Measurements from ENCODE around the gene LZTS2.

Gene LZTS2

DNA sequence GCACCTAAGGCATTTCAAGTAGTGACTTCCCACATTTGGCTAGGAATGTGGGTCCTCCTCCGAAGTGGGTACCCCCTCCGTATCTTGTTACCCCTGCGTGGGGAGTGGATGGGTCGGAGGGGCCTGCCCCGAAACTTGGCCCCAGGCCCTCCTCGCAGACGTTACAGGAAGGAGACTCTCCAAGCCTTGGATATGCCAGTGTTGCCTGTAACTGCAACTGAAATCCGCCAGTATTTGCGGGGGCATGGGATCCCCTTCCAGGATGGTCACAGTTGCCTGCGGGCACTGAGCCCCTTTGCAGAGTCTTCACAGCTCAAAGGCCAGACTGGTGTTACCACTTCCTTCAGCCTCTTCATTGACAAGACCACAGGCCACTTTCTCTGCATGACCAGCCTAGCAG is 11.4 kb upstream of the LZTS2 start:
- Histone ChIP-seq H4K20me1 (peaks cover 0 to 70% (median 39%) of the 10 kb centered on the region in 11 experiments; a peak in 18 of 22 replicates), H3K27ac (peak overlapping the region in 10 of 11 experiments; percentile 68 to 88 (median 80); a peak in 19 of 22 replicates), H3K4me3 (peak overlapping the region; percentile 76 to 95 (median 86)), H3K9me3 (replicated peaks in 1 of 11) (no peaks in the 10 kb centered on the region), H3K4me1 (peaks cover 39 to 50% (median 45%) of the 10 kb centered on the region in 10 experiments), H3K4me2 (peak overlapping the region; percentile 96 to 100 (median 98)), H3K36me3 (peaks cover 54 to 82% (median 67%) of the 10 kb centered on the region in 11 experiments), H3K27me3 (no peaks in the 10 kb centered on the region), H3K9ac (peak overlapping the region; percentile 78 to 88 (median 84))
- TF ChIP-seq Cebpa-rat (IDR thresholded peaks at IDR 0.05): no peak

DNA sequence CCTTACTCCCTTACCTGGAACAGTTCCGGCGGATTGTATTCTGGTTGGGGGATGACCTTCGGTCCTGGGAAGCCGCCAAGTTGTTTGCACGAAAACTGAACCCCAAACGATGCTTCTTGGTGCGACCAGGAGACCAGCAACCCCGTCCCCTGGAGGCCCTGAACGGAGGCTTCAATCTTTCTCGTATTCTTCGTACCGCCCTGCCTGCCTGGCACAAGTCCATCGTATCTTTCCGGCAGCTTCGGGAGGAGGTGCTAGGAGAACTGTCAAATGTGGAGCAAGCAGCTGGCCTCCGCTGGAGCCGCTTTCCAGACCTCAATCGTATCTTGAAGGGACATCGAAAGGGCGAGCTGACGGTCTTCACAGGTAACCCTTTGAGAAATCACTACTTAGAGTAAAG is 10.5 kb upstream of the LZTS2 start:
- no peak for TF ChIP-seq Cebpa-rat (IDR thresholded peaks at IDR 0.05)
- Histone ChIP-seq H3K9me3 (replicated peaks in 1 of 11) (no peaks in the 10 kb centered on the region), H3K4me2 (peak overlapping the region; percentile 96 to 100 (median 98)), H3K36me3 (peaks cover 58 to 85% (median 70%) of the 10 kb centered on the region in 11 experiments), H3K4me1 (peaks cover 39 to 50% (median 45%) of the 10 kb centered on the region in 10 experiments), H3K4me3 (peak overlapping the region in 8 of 10 experiments; percentile 11 to 95 (median 84); a peak in 13 of 20 replicates), H3K27me3 (no peaks in the 10 kb centered on the region), H4K20me1 (peaks cover 0 to 79% (median 37%) of the 10 kb centered on the region in 11 experiments; a peak in 18 of 22 replicates), H3K9ac (peak overlapping the region; percentile 78 to 88 (median 84); a peak in 20 of 22 replicates), H3K27ac (0 out of 22 replicates have a peak overlapping the region, but pooled peaks of 2 of the 11 experiments have one; percentile 82 to 88)

DNA sequence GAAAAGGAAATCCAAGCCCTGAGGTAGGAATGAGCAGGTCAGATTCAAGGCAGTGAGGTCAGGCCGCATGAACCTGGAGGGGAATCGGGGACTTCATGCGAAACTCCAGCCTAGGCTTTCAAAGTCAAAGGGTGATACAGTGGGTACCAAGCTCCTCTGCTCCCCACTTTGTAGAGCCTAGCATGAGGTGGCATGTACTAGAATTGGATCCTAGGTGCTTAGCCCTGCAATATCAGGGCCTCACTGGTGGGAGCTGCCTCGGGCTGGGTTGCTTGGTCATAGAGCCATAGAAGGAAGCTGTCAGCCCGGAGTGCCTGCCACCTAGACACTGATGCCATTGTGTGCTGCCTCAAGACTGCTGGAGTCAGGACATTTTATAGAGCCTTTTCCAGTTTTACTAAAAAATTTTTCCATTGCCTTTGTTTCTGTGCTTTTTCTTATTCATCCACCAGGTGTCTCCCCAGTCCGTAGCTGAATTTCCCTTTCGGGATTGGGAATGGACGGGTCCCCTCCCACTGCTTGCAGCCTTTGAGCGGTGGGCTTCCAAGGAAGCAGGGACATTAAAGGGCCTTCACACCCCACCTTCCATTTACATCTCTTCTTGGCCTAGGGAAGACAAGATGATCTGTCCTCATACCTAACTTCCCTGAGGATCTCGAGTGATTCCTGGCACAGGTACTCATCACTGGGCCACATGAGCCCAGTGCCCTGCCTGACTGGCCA is 5.5 kb upstream of the LZTS2 start:
- H3K36me3 ChIP-seq: peaks cover 36 to 65% (median 59%) of the 10 kb centered on the region in 11 experiments
- no peak for TF ChIP-seq Cebpa-rat (IDR thresholded peaks at IDR 0.05)
- H3K9ac ChIP-seq: peak overlapping the region in 2 of 11 experiments; percentile 18 to 23; a peak in 1 of 22 replicates
- H3K4me1 ChIP-seq: peaks cover 24 to 53% (median 45%) of the 10 kb centered on the region in 10 experiments
- no peak overlapping the region for H3K27ac ChIP-seq
- H4K20me1 ChIP-seq: peaks cover 0 to 55% (median 33%) of the 10 kb centered on the region in 11 experiments; a peak in 18 of 22 replicates
- H3K27me3 ChIP-seq: no peaks in the 10 kb centered on the region
- H3K4me3 ChIP-seq: no peak overlapping the region
- no peak overlapping the region for H3K4me2 ChIP-seq
- H3K9me3 ChIP-seq (replicated peaks in 1 of 11): no peaks in the 10 kb centered on the region

DNA sequence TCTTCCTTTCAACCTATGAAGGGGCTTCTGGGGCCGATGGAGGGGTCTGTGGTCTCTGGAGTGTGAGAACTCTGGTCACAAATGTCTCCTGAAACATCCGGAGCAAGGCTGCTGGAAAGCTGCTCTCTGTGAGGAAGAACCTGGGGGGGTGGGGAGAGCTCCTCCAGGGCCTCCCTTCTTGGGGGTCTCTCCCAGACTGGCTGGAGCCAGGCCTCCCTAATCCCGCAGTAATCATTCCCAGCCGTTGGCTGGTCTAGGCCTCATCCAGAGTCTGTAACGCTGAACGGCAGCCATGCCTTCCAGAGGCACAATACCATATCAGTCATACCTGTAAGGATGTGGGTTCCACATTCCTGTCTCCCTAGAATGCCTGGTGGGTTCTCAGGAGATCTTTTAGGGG is 4.4 kb upstream of the LZTS2 start:
- H3K4me1 ChIP-seq: peaks cover 14 to 43% (median 34%) of the 10 kb centered on the region in 10 experiments
- TF ChIP-seq Cebpa-rat (IDR thresholded peaks at IDR 0.05): no peak
- no peaks in the 10 kb centered on the region for H3K27me3 ChIP-seq
- peak overlapping the region in 2 of 11 experiments; percentile 23 to 98; a peak in 2 of 22 replicates for H3K9ac ChIP-seq
- H4K20me1 ChIP-seq: peaks cover 0 to 45% (median 25%) of the 10 kb centered on the region in 11 experiments; a peak in 18 of 22 replicates
- H3K4me3 ChIP-seq: no peak overlapping the region
- no peaks in the 10 kb centered on the region for H3K9me3 ChIP-seq (replicated peaks in 1 of 11)
- H3K27ac ChIP-seq: 0 out of 22 replicates have a peak overlapping the region, but pooled peaks of 1 of the 11 experiments have one; percentile 98
- H3K36me3 ChIP-seq: peaks cover 29 to 55% (median 48%) of the 10 kb centered on the region in 11 experiments
- H3K4me2 ChIP-seq: no peak overlapping the region

DNA sequence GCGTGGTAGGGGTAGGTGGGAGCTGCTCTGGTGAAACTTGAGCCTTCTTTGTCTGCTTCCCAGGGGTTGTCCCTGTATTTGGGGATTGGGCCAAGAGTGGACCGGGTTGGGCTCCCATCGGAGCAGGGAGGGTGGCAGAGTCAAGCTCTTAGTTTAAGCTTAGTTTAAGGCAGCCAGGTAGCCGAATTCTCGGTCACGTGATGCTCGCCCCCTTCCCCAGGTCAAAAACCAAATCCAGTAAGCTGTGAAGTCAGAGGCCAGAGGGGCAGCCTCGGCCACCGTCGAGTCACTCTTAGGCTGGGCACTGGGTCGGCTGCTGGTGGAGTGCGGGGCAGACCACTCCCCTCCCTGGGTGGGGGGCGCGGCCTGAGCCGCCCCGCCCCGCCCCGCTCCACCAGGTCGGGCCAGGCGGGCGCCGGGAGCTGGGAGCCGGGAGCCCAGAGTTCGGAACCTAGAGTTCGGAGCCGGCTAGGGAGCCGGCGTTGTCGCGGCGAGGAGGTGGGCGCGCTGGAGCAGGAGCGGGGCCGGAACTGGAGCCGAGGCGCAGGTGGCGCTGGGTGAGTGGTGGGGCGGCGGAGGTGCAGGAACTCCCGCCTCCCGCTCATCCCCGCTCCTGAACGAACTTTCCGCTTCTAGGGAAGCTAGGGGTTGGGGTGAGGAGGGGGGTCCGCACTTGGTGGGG is 2.8 kb upstream of the LZTS2 start:
- H3K9me3 ChIP-seq (replicated peaks in 1 of 11): no peaks in the 10 kb centered on the region
- H3K4me3 ChIP-seq: peak overlapping the region; percentile 82 to 93 (median 90)
- no peaks in the 10 kb centered on the region for H3K27me3 ChIP-seq
- peak overlapping the region; percentile 92 to 98 (median 97); a peak in 21 of 22 replicates for H3K27ac ChIP-seq
- peaks cover 4 to 34% (median 18%) of the 10 kb centered on the region in 11 experiments; a peak in 21 of 22 replicates for H4K20me1 ChIP-seq
- peak overlapping the region; percentile 89 to 99 (median 97) for H3K4me2 ChIP-seq
- H3K36me3 ChIP-seq: peaks cover 14 to 38% (median 32%) of the 10 kb centered on the region in 11 experiments
- no peak for TF ChIP-seq Cebpa-rat (IDR thresholded peaks at IDR 0.05)
- H3K4me1 ChIP-seq: peaks cover 22 to 51% (median 41%) of the 10 kb centered on the region in 10 experiments
- peak overlapping the region; percentile 92 to 99 (median 97) for H3K9ac ChIP-seq

DNA sequence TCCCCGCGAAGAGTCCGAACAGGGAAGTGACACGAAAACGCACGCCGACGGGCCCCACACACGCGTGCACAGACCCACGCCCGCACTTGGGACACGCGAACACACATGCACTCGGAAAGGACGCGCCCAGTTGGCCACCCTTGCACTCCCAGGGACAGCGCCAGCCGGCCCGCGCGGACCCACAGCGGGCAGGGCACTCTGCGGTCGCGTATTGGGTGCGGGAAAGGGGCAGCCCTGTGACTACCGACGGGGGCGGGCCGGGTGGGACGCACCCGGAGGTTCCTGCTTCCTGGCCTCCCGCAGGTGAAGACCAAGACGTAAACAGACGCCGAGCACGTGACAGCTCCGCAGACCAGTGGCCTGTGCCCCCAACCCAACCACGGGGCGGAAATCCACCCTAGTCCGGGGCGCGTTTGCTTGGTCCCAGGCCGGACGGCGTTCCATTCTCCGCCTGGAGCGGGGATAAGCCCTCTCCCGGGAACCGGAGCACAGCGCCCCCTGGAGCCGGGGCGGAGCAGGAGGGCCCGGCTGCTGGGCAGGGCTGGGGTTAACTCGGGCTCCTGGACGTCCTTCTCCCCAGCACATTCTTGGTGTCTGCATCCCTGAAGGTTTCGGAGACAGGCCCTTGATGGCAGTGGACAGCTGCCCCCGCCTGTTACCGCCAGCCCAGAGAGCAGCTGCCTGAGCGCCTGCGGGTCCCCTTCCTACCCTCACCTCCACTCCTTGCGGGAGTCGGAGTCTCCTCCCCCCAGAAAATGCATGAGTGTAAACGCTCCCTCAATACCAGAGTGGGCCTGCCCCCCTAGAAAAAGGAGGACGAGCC is 2.0 kb upstream of the LZTS2 start:
- Histone ChIP-seq H3K4me2 (peak overlapping the region; percentile 89 to 99 (median 97)), H3K4me3 (peak overlapping the region; percentile 82 to 93 (median 90)), H4K20me1 (peaks cover 11 to 39% (median 26%) of the 10 kb centered on the region in 11 experiments), H3K4me1 (peaks cover 30 to 58% (median 49%) of the 10 kb centered on the region in 10 experiments), H3K36me3 (peaks cover 18 to 38% (median 30%) of the 10 kb centered on the region in 11 experiments), H3K9ac (peak overlapping the region; percentile 92 to 99 (median 97)), H3K27me3 (no peaks in the 10 kb centered on the region), H3K27ac (peak overlapping the region; percentile 92 to 98 (median 97)), H3K9me3 (replicated peaks in 1 of 11) (no peaks in the 10 kb centered on the region)
- TF ChIP-seq Cebpa-rat (IDR thresholded peaks at IDR 0.05): no peak

DNA sequence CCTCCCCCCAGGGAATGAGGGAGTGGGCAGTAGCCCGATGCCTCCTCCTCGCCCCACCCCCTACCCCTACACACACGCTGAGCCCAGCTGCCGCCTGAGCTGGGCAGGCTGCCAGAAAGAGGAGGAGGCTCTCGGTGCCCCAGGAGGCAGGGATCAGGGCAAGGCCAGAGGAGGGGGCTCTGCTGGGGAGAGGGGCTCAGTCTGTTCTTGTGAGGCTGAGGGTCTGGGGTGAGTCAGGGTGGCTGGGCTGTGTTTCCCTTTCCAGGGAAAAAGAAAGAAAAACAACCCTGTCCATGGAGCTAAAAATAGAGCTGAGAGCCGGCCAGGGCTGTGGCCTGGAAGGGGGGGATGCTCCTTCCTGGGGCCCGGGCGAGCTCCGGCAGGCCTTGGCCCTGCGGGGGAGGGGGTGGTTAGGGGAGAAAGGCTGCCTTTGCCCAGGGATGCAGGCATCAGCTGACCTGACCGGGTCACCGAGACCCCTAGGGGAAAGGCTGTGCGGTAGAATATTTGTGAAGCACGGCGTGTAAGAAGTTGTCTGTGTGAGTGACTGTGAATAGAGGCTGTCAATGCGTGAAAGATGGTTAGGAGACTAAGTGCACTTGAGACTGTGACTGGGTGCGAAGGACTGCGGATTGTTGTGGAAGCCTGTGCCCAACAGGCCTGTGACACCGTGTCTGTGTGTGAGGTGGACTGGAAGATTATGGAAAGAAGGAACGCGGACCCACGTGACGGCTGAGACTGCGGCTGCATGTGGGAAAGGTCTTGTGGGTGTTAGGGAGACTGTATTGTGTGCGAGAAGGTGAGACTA is 1.2 kb upstream of the LZTS2 start:
- H3K4me3 ChIP-seq: peak overlapping the region; percentile 82 to 93 (median 90)
- H3K4me2 ChIP-seq: peak overlapping the region; percentile 89 to 99 (median 97)
- H3K27me3 ChIP-seq: no peaks in the 10 kb centered on the region
- peaks cover 32 to 61% (median 52%) of the 10 kb centered on the region in 10 experiments for H3K4me1 ChIP-seq
- H3K27ac ChIP-seq: peak overlapping the region; percentile 92 to 98 (median 97)
- peaks cover 19 to 38% (median 30%) of the 10 kb centered on the region in 11 experiments for H3K36me3 ChIP-seq
- H4K20me1 ChIP-seq: peaks cover 19 to 39% (median 28%) of the 10 kb centered on the region in 11 experiments; a peak in 21 of 22 replicates
- no peaks in the 10 kb centered on the region for H3K9me3 ChIP-seq (replicated peaks in 1 of 11)
- H3K9ac ChIP-seq: peak overlapping the region; percentile 92 to 99 (median 97)
- TF ChIP-seq Cebpa-rat (IDR thresholded peaks at IDR 0.05): no peak
